CD14-positive monocyte (primary cell): ENCODE results near the gene PDE4B. TPM values are rescaled to one million over a fixed set of nuclear protein-coding genes. Genes with fewer than 3 reads are reported as not detected.

ENCODE experiments used
- DNase-seq, 3 donors: peaks; one replicate each; pipeline ENCODE4 v3.0.0-alpha.2; 2011 to 2022
- H2AFZ ChIP-seq: 2 replicates; pipeline ENCODE4 v1.6.0; 2012; ENCODE audit warnings: mild to moderate bottlenecking, low read depth, low read length, inconsistent platforms; ENCODE audit not compliant: insufficient read depth, poor library complexity, severe bottlenecking
- H3K27ac ChIP-seq, 2 donors: 1 replicate in 1 of 2; 2 replicates in 1 of 2; pipeline ENCODE4 v1.5.1; 2012 to 2013; ENCODE audit warnings: low read length in 2 of 2, control low read depth in 1 of 2, inconsistent platforms in 1 of 2, low read depth in 1 of 2, mild to moderate bottlenecking in 1 of 2
- H3K27me3 ChIP-seq, 2 donors: one replicate each; pipeline versions ENCODE4 v1.6.0 to v1.6.1; 2011 to 2013; ENCODE audit warnings: low read length in 2 of 2; ENCODE audit not compliant: control insufficient read depth in 2 of 2, insufficient read depth in 2 of 2
- H3K36me3 ChIP-seq, 2 donors: replicated peaks in 1 of 2; 1 replicate in 1 of 2; 2 replicates in 1 of 2; pipeline versions ENCODE4 v1.5.1 to v1.6.1; 2012 to 2013; ENCODE audit warnings: low read length in 2 of 2, control low read depth in 1 of 2, inconsistent platforms in 1 of 2, mild to moderate bottlenecking in 1 of 2; ENCODE audit not compliant: insufficient read depth in 2 of 2, control insufficient read depth in 1 of 2
- H3K4me1 ChIP-seq, 2 donors: 1 replicate in 1 of 2; 2 replicates in 1 of 2; pipeline versions ENCODE4 v1.5.1 to v1.6.1; 2012 to 2013; ENCODE audit warnings: low read length in 2 of 2, control low read depth in 1 of 2, inconsistent platforms in 1 of 2, mild to moderate bottlenecking in 1 of 2, moderate library complexity in 1 of 2; ENCODE audit not compliant: insufficient read depth in 2 of 2, control insufficient read depth in 1 of 2
- H3K4me2 ChIP-seq: replicated peaks from 2 replicates; pipeline ENCODE3; 2012; ENCODE audit warnings: low read length, moderate library complexity, mild to moderate bottlenecking; ENCODE audit not compliant: poor library complexity, severe bottlenecking; ENCODE audit errors: extremely low read depth
- H3K4me3 ChIP-seq, 3 experiments: fragments of 200-600 bp in 1 of 3; sonication (generic) in 1 of 3; replicated peaks in 1 of 3; 1 replicate in 2 of 3; 2 replicates in 1 of 3; pipeline ENCODE4 v1.5.1; 2011 to 2013; ENCODE audit warnings: low read length in 3 of 3, mild to moderate bottlenecking in 3 of 3, control low read depth in 2 of 3, low read depth in 2 of 3, inconsistent platforms in 1 of 3, moderate library complexity in 1 of 3
- H3K79me2 ChIP-seq: 2 replicates; pipeline ENCODE4 v1.6.0; 2012; ENCODE audit warnings: mild to moderate bottlenecking, control low read depth, inconsistent platforms, low read length, moderate library complexity; ENCODE audit not compliant: insufficient read depth
- H3K9ac ChIP-seq: 2 replicates; pipeline ENCODE4 v1.6.0; 2017; ENCODE audit warnings: low read length, mild to moderate bottlenecking; ENCODE audit not compliant: insufficient read depth, poor library complexity, severe bottlenecking
- H3K9me3 ChIP-seq, 2 donors: replicated peaks in 1 of 2; 1 replicate in 1 of 2; 2 replicates in 1 of 2; pipeline versions ENCODE4 v1.5.1 to v1.6.1; 2012 to 2013; ENCODE audit warnings: low read length in 2 of 2, control low read depth in 1 of 2; ENCODE audit not compliant: control insufficient read depth in 1 of 2, insufficient read depth in 1 of 2
- H4K20me1 ChIP-seq: 2 replicates; pipeline ENCODE4 v1.6.0; 2012; ENCODE audit warnings: mild to moderate bottlenecking, low read length, control low read depth, moderate library complexity; ENCODE audit not compliant: insufficient read depth
- H3K27ac Mint-ChIP-seq, 7 donors: one replicate each; pipeline ENCODE4 v1.8.0; 2020; ENCODE audit warnings: mild to moderate bottlenecking in 7 of 7, mixed read lengths in 7 of 7, moderate library complexity in 6 of 7, inconsistent platforms in 2 of 7
- H3K27me3 Mint-ChIP-seq, 3 donors: one replicate each; pipeline ENCODE4 v1.8.0; 2021 to 2022; ENCODE audit warnings: low read depth in 3 of 3, mild to moderate bottlenecking in 3 of 3, mixed read lengths in 3 of 3, moderate library complexity in 3 of 3, inconsistent platforms in 1 of 3
- H3K36me3 Mint-ChIP-seq, 2 donors: one replicate each; pipeline ENCODE4 v1.8.0; 2020; ENCODE audit warnings: mixed read lengths in 2 of 2, inconsistent platforms in 1 of 2, mild to moderate bottlenecking in 1 of 2
- H3K4me1 Mint-ChIP-seq: one replicate; pipeline ENCODE4 v1.8.0; 2020; ENCODE audit warnings: mild to moderate bottlenecking, mixed read lengths
- H3K4me3 Mint-ChIP-seq, 2 donors: one replicate each; pipeline ENCODE4 v1.8.0; 2020; ENCODE audit warnings: mild to moderate bottlenecking in 2 of 2, mixed read lengths in 2 of 2, moderate library complexity in 1 of 2
- H3K9me3 Mint-ChIP-seq, 7 donors: one replicate each; pipeline ENCODE4 v1.8.0; 2020 to 2022; ENCODE audit warnings: mixed read lengths in 7 of 7, mild to moderate bottlenecking in 6 of 7, moderate library complexity in 6 of 7, inconsistent platforms in 2 of 7
- CTCF ChIP-seq: fragments of 200-600 bp; IDR thresholded peaks from one replicate; pipeline ENCODE4 v1.8.0; 2022; ENCODE audit warnings: antibody characterized with exemption, mild to moderate bottlenecking
- WGBS: methylation state at CpG from one replicate; pipeline ENCODE4 v1.1.5; 2013; ENCODE audit warnings: missing lambda C conversion rate; ENCODE audit not compliant: insufficient coverage; 5-methylcytosine and 5-hydroxymethylcytosine counted together
- intact Hi-C, 2 donors: fragments of 100-400 bp; cut with micrococcal nuclease; formaldehyde crosslinking; loops; one replicate each; pipeline versions ENCODE4 v1.15.0 to v1.15.1; 2023
- polyA plus RNA-seq, 3 donors: library from polyadenylated mRNA; depleted of rRNA in 1 of 3; unstranded in 2 of 3; stranded (reverse) in 1 of 3; fragments of 300-500 nt in 2 of 3; fragments of >200 nt in 1 of 3; fragmentation: Illumina TruSeq in 2 of 3; gene quantifications; 1 replicate in 2 of 3; 2 replicates in 1 of 3; pipeline ENCODE4 v1.2.3, GENCODE V29; 2012 to 2021

PDE4B gene
- polyA plus RNA-seq, 3 donors, result 17.2 to 52.8 (median 25.2) TPM

GRCh38 chr1:66397192-66397591 lies 604.5 kb downstream of the PDE4B start:
- Histone ChIP-seq H3K4me1 (peaks cover 61 to 64% of the 10 kb centered on the region in 2 donors), H3K9ac (peak overlapping the region; percentile 11), H2AFZ (no peak overlapping the region), H4K20me1 (no peaks in the 10 kb centered on the region), H3K4me2 (peak overlapping the region; percentile 48), H3K27me3 (no peaks in the 10 kb centered on the region), H3K27ac (peak overlapping the region in 1 of 2 donors; percentile 94), H3K9me3 (no peaks in the 10 kb centered on the region), H3K79me2 (no peaks in the 10 kb centered on the region), H3K4me3 (peak overlapping the region in 1 of 3 experiments; percentile 30), H3K36me3 (no peaks in the 10 kb centered on the region)
- Mint-ChIP-seq H3K4me3 (peak overlapping the region in 1 of 2 donors; percentile 67), H3K9me3 (no peaks in the 10 kb centered on the region), H3K27ac (peak overlapping the region; percentile 92 to 100 (median 99)), H3K36me3 (peaks cover 0 to 8% of the 10 kb centered on the region in 2 donors), H3K4me1 (peaks cover 76% of the 10 kb centered on the region), H3K27me3 (no peaks in the 10 kb centered on the region)
- intact Hi-C loops, result loop anchor here in 1 of 2 donors (2.0 to 10.0 kb wide), 3 partner anchors 42 to 335 kb away; no protein-coding TSS in a partner anchor
- DNase-seq, result peak; percentile 53 to 77 (median 66)
- TF ChIP-seq CTCF, result no peak
- WGBS, result no CpG with 5 or more reads among the region's 1 CpG

GRCh38 chr1:66399888-66400529 lies 607.3 kb downstream of the PDE4B start:
- no peak overlapping the region for H3K4me3 ChIP-seq
- no peaks in the 10 kb centered on the region for H4K20me1 ChIP-seq
- no CpG with 5 or more reads among the region's 3 CpGs for WGBS
- H3K4me1 Mint-ChIP-seq, result peaks cover 66% of the 10 kb centered on the region
- H3K27ac Mint-ChIP-seq, result no peak overlapping the region
- H3K27me3 ChIP-seq, result no peaks in the 10 kb centered on the region
- H3K9me3 Mint-ChIP-seq, result no peaks in the 10 kb centered on the region
- no peak overlapping the region for H3K9ac ChIP-seq
- no peak overlapping the region for H3K27ac ChIP-seq
- intact Hi-C loops, result loop anchor here (5.0 to 10.0 kb wide), 3 partner anchors 37 to 332 kb away; no protein-coding TSS in a partner anchor
- no peaks in the 10 kb centered on the region for H3K36me3 Mint-ChIP-seq
- no peak overlapping the region for H3K4me3 Mint-ChIP-seq
- H3K4me1 ChIP-seq, result peaks cover 41% of the 10 kb centered on the region in 2 donors
- no peak overlapping the region for H3K4me2 ChIP-seq
- no peaks in the 10 kb centered on the region for H3K79me2 ChIP-seq
- no peak overlapping the region for H2AFZ ChIP-seq
- no peaks in the 10 kb centered on the region for H3K9me3 ChIP-seq
- TF ChIP-seq CTCF, result no peak
- peak in 1 of 3 donors; percentile 42 for DNase-seq
- H3K27me3 Mint-ChIP-seq, result no peaks in the 10 kb centered on the region
- no peaks in the 10 kb centered on the region for H3K36me3 ChIP-seq
